Measurements from ENCODE around the gene HTT. TPM values are rescaled to one million over a fixed set of nuclear protein-coding genes. Genes with fewer than 3 reads are reported as not detected.

The HTT gene
- total RNA-seq, 6 experiments from 2014 or later = 38.1 to 52.0 (median 47.8) TPM

DNA sequence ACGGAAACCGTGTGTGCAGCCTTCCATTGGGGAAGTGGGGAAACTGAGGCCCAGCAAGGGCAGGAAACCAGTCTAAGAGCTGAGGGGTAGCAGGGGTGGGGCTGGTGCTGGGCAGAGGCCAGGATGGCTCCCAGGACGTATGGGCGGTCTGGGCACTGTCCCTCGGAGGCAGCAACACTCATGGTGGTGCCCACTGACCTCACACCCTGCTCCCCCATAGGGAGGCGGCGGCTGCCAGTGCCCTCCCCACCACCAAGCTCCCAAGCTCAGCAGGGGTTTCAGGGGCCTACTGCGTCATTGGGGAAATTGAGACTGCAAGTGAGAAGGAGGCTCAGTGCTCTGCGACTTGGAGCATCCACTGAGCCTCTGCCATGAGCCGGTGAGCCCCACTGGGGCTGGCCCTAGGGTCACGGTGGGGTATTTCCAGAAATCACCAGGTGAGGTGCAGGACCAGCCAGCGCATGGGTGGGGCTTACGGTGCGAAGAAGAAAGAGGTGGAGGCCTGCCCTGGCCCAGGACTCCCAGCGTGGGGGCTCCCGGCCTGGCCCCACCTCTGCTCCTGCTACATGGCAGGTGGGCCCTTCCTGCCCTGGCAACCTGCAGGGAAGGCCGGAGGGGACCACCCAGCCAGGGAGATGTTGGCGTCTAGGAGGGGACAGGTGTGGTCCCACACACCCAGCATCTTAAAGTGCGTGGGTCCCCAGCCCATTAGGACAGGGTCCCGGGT, 175.4 kb downstream of the HTT start:
- no peaks in the 10 kb centered on the region for H3K36me3 Mint-ChIP-seq (ENCODE audit: low read depth)
- H3K27ac Mint-ChIP-seq = no peak overlapping the region

GRCh38 chr4:3250438-3250955, 176.0 kb downstream of the HTT start:
- Mint-ChIP-seq H3K9me3 (no peaks in the 10 kb centered on the region), H3K36me3 (ENCODE audit: low read depth) (no peaks in the 10 kb centered on the region), H3K4me1 (ENCODE audit: low read depth) (no peaks in the 10 kb centered on the region)

More for the DNA sequence above, 175.4 kb downstream of the HTT start:
- Mint-ChIP-seq H3K9me3 (no peaks in the 10 kb centered on the region), H3K4me3 (no peak overlapping the region), H3K4me1 (ENCODE audit: low read depth) (no peaks in the 10 kb centered on the region), H3K27me3 (ENCODE audit: insufficient read depth) (peaks cover 2% of the 10 kb centered on the region; the same call in 1 of the 2 replicates)
- DNase-seq = no peak
- no peak for TF ChIP-seq CTCF (IDR thresholded peaks at IDR 0.05)

DNA sequence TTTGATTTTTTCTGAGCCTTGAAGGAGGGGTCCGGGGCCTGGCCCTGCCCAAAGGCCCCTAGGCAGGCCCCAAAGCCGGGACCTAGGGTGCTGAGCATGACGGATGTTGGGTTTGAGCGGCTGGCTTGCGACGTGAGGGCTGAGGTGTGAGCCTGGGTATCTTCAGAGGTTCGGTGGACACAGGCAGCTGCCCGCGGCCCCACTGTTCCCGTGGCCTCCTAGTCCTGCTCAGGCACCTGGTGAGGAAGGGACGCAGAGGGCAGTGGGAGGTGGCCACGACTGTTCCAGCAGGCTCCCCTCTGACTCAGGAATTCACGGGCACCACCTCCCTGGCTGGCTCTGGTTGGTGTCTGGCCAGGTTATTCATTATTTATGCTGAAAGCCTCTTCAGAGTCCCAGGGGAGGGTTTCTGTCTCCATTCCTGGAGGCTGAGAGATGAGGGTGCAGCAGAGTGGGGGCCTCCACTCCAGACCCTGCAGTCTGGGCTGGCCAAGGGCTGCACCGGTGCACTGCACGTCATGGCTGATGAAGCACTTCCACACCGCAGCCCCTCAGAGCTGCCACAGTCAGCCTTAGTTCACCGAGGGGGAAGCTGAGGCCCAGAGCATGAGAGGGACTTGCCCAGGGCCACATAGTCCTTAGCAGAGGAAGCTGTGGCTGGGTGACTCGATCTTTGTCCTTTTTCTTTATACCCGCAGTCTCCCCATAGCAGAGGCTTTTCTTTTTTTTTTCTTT, 176.6 kb downstream of the HTT start:
- no peak for DNase-seq

More at GRCh38 chr4:3250438-3250955, 176.0 kb downstream of the HTT start:
- Mint-ChIP-seq H3K27ac (no peak overlapping the region), H3K27me3 (ENCODE audit: insufficient read depth) (no peaks in the 10 kb centered on the region; the same call in 1 of the 2 replicates), H3K4me3 (no peak overlapping the region)
- DNase-seq = no peak
- TF ChIP-seq CTCF (IDR thresholded peaks at IDR 0.05) = no peak

DNA sequence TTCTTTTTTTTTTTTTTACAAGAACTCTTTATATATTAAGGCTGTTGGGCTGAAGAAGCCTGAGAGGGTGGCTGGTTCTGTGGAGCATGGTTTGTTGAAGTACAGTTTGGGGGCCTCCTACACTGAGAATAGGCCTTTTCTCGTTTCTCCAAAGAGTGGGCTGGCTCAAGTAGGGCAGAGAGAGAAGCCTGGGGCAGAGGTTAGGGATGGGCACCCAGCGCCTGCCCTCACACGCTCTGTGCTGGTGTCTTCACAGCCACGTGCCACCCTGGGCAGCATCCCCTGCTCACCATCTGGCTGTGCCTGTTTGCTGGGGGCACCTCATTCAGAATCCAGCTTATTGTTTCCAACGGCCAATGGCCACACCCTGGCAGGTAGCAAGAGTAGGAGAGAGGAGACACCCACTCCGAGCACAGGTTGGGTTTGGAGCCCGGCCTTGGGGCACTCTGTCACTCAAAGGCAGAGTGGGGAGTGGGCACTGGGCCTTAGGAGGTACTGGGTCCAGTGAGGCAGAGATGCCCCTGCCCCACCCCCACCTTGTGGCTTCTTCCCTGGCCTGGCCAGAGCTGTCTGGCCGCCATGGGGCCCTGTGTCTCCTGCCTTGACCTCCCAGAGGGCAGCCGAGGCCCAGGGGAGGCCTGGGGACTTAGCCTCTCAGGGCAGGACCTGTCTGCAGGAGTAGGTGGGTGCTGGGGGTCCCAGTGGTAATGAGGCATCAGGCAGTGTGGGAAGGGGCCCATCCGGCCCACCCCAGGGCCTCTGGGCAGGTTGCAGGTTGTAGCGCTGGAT, 177.4 kb downstream of the HTT start:
- no peaks in the 10 kb centered on the region for H3K36me3 Mint-ChIP-seq (ENCODE audit: low read depth)
- no peaks in the 10 kb centered on the region for H3K4me1 Mint-ChIP-seq (ENCODE audit: low read depth)
- H3K27ac Mint-ChIP-seq = no peak overlapping the region
- TF ChIP-seq CTCF (IDR thresholded peaks at IDR 0.05) = no peak
- no peak overlapping the region for H3K4me3 Mint-ChIP-seq
- H3K9me3 Mint-ChIP-seq = no peaks in the 10 kb centered on the region
- DNase-seq = no peak
- peaks cover 1% of the 10 kb centered on the region; the same call in 1 of the 2 replicates for H3K27me3 Mint-ChIP-seq (ENCODE audit: insufficient read depth)

More for the DNA sequence above, 176.6 kb downstream of the HTT start:
- H3K4me1 Mint-ChIP-seq (ENCODE audit: low read depth) = no peaks in the 10 kb centered on the region
- no peak for TF ChIP-seq CTCF (IDR thresholded peaks at IDR 0.05)
- H3K4me3 Mint-ChIP-seq = no peak overlapping the region
- no peaks in the 10 kb centered on the region for H3K9me3 Mint-ChIP-seq
- no peaks in the 10 kb centered on the region; the same call in 1 of the 2 replicates for H3K27me3 Mint-ChIP-seq (ENCODE audit: insufficient read depth)
- H3K27ac Mint-ChIP-seq = no peak overlapping the region
- no peaks in the 10 kb centered on the region for H3K36me3 Mint-ChIP-seq (ENCODE audit: low read depth)

- Mint-ChIP-seq H3K27ac (no peak overlapping the region), H3K9me3 (no peaks in the 10 kb centered on the region), H3K27me3 (ENCODE audit: insufficient read depth) (peaks cover 1% of the 10 kb centered on the region; the same call in 1 of the 2 replicates), H3K4me1 (ENCODE audit: low read depth) (no peaks in the 10 kb centered on the region), H3K36me3 (ENCODE audit: low read depth) (no peaks in the 10 kb centered on the region), H3K4me3 (no peak overlapping the region)
- TF ChIP-seq CTCF (IDR thresholded peaks at IDR 0.05) = no peak
- no peak for DNase-seq
Measured at GRCh38 chr4:3252480-3252828, 178.0 kb downstream of the HTT start.
